ENCODE data around the gene MRPL19. TPM values are rescaled to one million over a fixed set of nuclear protein-coding genes. Genes with fewer than 3 reads are reported as not detected.

The MRPL19 gene
- total RNA-seq, 1 experiment from 2014 or later: 85.9 TPM

DNA sequence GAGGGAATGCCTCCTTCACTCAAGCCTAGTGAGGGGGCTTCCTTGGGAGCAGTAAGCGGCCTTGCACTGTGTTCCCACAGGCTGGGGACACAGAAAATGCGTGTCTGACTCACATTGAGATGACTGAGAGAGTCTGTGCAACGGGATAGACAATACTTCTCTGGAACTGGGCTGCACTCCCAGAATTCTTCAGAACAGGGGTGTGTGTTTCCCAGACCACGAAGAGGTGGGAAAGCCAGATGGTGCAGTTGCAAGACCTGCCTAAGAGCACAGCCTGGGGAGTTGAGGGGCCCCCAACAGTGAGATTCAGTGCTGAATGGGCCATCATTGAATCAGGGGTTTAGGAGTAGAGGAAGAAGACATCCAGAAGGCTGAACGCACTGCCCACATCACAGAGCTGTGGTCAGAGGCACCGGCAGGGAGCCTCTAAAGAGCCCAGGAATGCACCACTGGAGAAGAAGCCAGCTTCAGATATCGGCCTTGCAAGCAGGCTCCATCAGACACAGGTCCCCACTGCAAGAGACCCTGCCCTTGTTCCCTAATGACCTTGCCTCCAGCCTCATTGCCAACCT is 36.6 kb upstream of the MRPL19 start:
- POLR2A ChIA-PET (ENCODE audit: unreplicated experiment): no interaction called here
- BruUV-seq (replicated peaks): no TSS peak
- no peaks in the 10 kb centered on the region for H3K36me3 ChIP-seq (ENCODE audit: low read depth, low read length)
- no peak overlapping the region for H3K9ac ChIP-seq (ENCODE audit: low read length)
- TF ChIP-seq EZH2 (IDR thresholded peaks at IDR 0.05; ENCODE audit: low read length, unreplicated experiment) (no peak), EZH2phosphoT487 (IDR thresholded peaks at IDR 0.05; ENCODE audit: borderline replicate concordance, low read length) (no peak)
- TF ChIP-seq, protein P1, sequence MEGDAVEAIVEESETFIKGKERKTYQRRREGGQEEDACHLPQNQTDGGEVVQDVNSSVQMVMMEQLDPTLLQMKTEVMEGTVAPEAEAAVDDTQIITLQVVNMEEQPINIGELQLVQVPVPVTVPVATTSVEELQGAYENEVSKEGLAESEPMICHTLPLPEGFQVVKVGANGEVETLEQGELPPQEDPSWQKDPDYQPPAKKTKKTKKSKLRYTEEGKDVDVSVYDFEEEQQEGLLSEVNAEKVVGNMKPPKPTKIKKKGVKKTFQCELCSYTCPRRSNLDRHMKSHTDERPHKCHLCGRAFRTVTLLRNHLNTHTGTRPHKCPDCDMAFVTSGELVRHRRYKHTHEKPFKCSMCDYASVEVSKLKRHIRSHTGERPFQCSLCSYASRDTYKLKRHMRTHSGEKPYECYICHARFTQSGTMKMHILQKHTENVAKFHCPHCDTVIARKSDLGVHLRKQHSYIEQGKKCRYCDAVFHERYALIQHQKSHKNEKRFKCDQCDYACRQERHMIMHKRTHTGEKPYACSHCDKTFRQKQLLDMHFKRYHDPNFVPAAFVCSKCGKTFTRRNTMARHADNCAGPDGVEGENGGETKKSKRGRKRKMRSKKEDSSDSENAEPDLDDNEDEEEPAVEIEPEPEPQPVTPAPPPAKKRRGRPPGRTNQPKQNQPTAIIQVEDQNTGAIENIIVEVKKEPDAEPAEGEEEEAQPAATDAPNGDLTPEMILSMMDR (conservative IDR thresholded peaks at IDR 0.05; ENCODE audit: low read depth, low read length): no peak
- ATAC-seq (no peak), DNase-seq (peak; percentile 29)
- H3K9me2 ChIP-seq (replicated peaks; ENCODE audit: low read length): no peaks in the 10 kb centered on the region
- peaks cover 7% of the 10 kb centered on the region for H3F3A ChIP-seq (ENCODE audit: low read length, unreplicated experiment)
- H3K9me3 ChIP-seq (ENCODE audit: low read length): no peaks in the 10 kb centered on the region
- H3K27ac ChIP-seq (ENCODE audit: low read length): no peak overlapping the region
- H3K79me2 ChIP-seq (ENCODE audit: low read length): no peaks in the 10 kb centered on the region
- intact Hi-C loops (cut with micrococcal nuclease): loop anchor here (1.0 to 5.0 kb wide), 4 partner anchors 18 to 146 kb away; no protein-coding TSS in a partner anchor
- H3K4me2 ChIP-seq (ENCODE audit: low read length): no peak overlapping the region
- H3K4me3 ChIP-seq (ENCODE audit: low read length): no peak overlapping the region
- H2AFZ ChIP-seq (ENCODE audit: low read length): no peak overlapping the region
- no peaks in the 10 kb centered on the region for H4K20me1 ChIP-seq (ENCODE audit: low read length)
- H3K27me3 ChIP-seq (ENCODE audit: low read length): no peaks in the 10 kb centered on the region
- peaks cover 58% of the 10 kb centered on the region for H3K4me1 ChIP-seq (ENCODE audit: insufficient read depth, low read length)
- CTCF ChIA-PET: interaction anchor here (0.6 to 1.1 kb wide), 2 partner anchors 18 to 144 kb away, joined by 3 to 6 read pairs; no protein-coding TSS in a partner anchor

DNA sequence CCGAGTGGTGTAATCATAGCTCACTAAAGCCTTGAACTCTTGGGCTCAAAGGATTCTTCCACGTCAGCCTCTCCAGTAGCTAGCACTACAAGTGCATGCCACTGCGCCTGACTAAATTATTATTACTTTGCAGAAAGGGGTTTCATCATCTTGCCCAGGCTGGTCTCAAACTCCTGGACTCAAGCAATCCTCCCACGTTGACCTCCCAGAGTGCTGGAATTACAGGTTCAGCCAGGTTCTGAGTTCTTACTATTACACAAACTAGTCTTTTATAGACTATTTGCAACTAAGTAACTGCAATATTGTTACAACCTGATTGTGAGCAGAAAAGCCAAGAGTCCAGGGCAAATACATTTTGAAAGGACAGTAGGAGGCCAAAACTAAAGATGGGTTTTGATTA is 35.9 kb upstream of the MRPL19 start:
- Histone ChIP-seq H3K4me2 (ENCODE audit: low read length) (no peak overlapping the region), H3K4me1 (ENCODE audit: insufficient read depth, low read length) (peaks cover 51% of the 10 kb centered on the region), H3K79me2 (ENCODE audit: low read length) (no peaks in the 10 kb centered on the region), H4K20me1 (ENCODE audit: low read length) (no peaks in the 10 kb centered on the region), H3K9ac (ENCODE audit: low read length) (no peak overlapping the region), H3K27ac (ENCODE audit: low read length) (no peak overlapping the region), H3K27me3 (ENCODE audit: low read length) (no peaks in the 10 kb centered on the region), H3K36me3 (ENCODE audit: low read depth, low read length) (no peaks in the 10 kb centered on the region), H3K9me2 (replicated peaks; ENCODE audit: low read length) (no peaks in the 10 kb centered on the region), H2AFZ (ENCODE audit: low read length) (no peak overlapping the region), H3K4me3 (ENCODE audit: low read length) (no peak overlapping the region), H3F3A (ENCODE audit: low read length, unreplicated experiment) (peaks cover 7% of the 10 kb centered on the region), H3K9me3 (ENCODE audit: low read length) (no peaks in the 10 kb centered on the region)
- ATAC-seq (no peak), DNase-seq (no peak)
- intact Hi-C loops (cut with micrococcal nuclease): no loop called here
- BruUV-seq (replicated peaks): no TSS peak
- ChIA-PET POLR2A (ENCODE audit: unreplicated experiment) (no interaction called here), CTCF (interaction anchor here (0.6 to 1.1 kb wide), 2 partner anchors 17 to 64 kb away, joined by 3 to 6 read pairs; no protein-coding TSS in a partner anchor)
- TF ChIP-seq EZH2 (IDR thresholded peaks at IDR 0.05; ENCODE audit: low read length, unreplicated experiment): no peak
- TF ChIP-seq, protein P1 (conservative IDR thresholded peaks at IDR 0.05; ENCODE audit: low read depth, low read length): no peak
- TF ChIP-seq EZH2phosphoT487 (IDR thresholded peaks at IDR 0.05; ENCODE audit: borderline replicate concordance, low read length): no peak

DNA sequence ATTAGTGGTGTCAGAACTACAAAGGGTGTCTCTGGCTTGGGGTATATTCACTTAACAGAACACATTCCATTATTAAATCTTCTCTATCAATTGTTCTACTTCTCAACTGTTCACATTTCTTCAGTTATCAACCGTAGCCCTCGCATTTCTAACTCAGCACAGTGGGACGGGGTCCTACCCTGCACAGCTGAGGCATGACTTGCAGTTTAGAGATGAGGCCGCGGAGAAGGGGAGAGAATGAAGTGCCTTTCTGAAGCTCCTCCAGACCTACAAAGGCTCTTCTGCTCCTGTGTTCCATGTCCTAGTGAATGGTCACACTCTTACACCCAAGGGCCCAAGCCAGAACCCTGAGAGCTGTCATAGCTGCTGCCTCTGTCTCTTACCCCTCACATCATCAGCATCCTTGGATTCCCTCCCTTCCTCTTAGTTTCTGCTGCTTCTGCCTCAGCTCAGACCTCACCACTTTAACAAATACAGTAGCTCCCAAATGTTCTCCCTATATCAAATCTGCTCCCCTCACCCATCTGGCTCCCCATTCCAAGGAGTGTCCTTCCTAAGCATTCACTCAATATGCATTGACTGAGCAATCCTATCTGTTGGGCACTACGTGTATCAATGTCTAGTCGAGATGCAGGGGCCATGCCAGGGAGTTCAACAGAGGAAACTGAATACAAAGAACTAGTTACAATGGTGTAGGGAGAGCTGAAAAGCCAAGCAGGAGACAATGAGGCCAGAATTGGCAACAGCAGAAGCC is 34.3 kb upstream of the MRPL19 start:
- ATAC-seq (no peak), DNase-seq (no peak)
- Histone ChIP-seq H3K4me3 (ENCODE audit: low read length) (no peak overlapping the region), H3K79me2 (ENCODE audit: low read length) (no peaks in the 10 kb centered on the region), H3K36me3 (ENCODE audit: low read depth, low read length) (no peaks in the 10 kb centered on the region), H3K9me3 (ENCODE audit: low read length) (no peaks in the 10 kb centered on the region), H3K9me2 (replicated peaks; ENCODE audit: low read length) (no peaks in the 10 kb centered on the region), H3K4me2 (ENCODE audit: low read length) (no peak overlapping the region), H3K4me1 (ENCODE audit: insufficient read depth, low read length) (peaks cover 36% of the 10 kb centered on the region), H3K27ac (ENCODE audit: low read length) (no peak overlapping the region), H3K27me3 (ENCODE audit: low read length) (no peaks in the 10 kb centered on the region), H4K20me1 (ENCODE audit: low read length) (no peaks in the 10 kb centered on the region), H3K9ac (ENCODE audit: low read length) (no peak overlapping the region), H3F3A (ENCODE audit: low read length, unreplicated experiment) (no peaks in the 10 kb centered on the region), H2AFZ (ENCODE audit: low read length) (no peak overlapping the region)
- POLR2A ChIA-PET (ENCODE audit: unreplicated experiment): no interaction called here
- intact Hi-C loops (cut with micrococcal nuclease): no loop called here
- TF ChIP-seq EZH2phosphoT487 (IDR thresholded peaks at IDR 0.05; ENCODE audit: borderline replicate concordance, low read length) (no peak), EZH2 (IDR thresholded peaks at IDR 0.05; ENCODE audit: low read length, unreplicated experiment) (no peak)
- TF ChIP-seq, protein P1 (conservative IDR thresholded peaks at IDR 0.05; ENCODE audit: low read depth, low read length): no peak
- CTCF ChIA-PET: no interaction called here
- no TSS peak for BruUV-seq (replicated peaks)
